SK-N-SH treated with all-trans-retinoic acid at 6 μM for 48 hours (cell line): ENCODE results near the gene RHO.

ENCODE experiments used
- ATAC-seq: fragments of 200-7000 bp; cut with Tn5 transposase; 3 replicates; pipeline ENCODE4 v1.9.1; 2020; ENCODE audit warnings: mild to moderate bottlenecking, moderate library complexity
- BACH2 ChIP-seq: fragments of 250-450 bp; sonication (Bioruptor Pico); IDR thresholded peaks from 2 replicates; pipeline ENCODE4 v1.9.0; 2021; ENCODE audit warnings: mild to moderate bottlenecking, borderline replicate concordance
- CSDC2 ChIP-seq: fragments of 250-450 bp; sonication (Bioruptor Pico); IDR thresholded peaks from 2 replicates; pipeline ENCODE4 v1.5.0; 2020; ENCODE audit warnings: mild to moderate bottlenecking, moderate library complexity
- CSRNP3 ChIP-seq: fragments of 250-450 bp; sonication (Bioruptor Pico); IDR thresholded peaks from 2 replicates; pipeline ENCODE4 v1.5.1; 2021; ENCODE audit warnings: mild to moderate bottlenecking, moderate library complexity
- ESRRG ChIP-seq: fragments of 250-450 bp; sonication (Bioruptor Pico); IDR thresholded peaks from 2 replicates; pipeline ENCODE4 v1.6.1; 2021; ENCODE audit warnings: mild to moderate bottlenecking
- GLIS3 ChIP-seq: fragments of 250-450 bp; sonication (Bioruptor Pico); IDR thresholded peaks from 2 replicates; pipeline ENCODE4 v1.5.0; 2020; ENCODE audit warnings: mild to moderate bottlenecking, moderate library complexity
- OSR1 ChIP-seq: fragments of 250-450 bp; sonication (Bioruptor Pico); IDR thresholded peaks from 2 replicates; pipeline ENCODE4 v1.8.0; 2022; ENCODE audit warnings: moderate library complexity, mild to moderate bottlenecking, inconsistent platforms
- PATZ1 ChIP-seq: fragments of 250-450 bp; sonication (Bioruptor Pico); IDR thresholded peaks from 2 replicates; pipeline ENCODE4 v1.8.0; 2020; ENCODE audit warnings: mild to moderate bottlenecking, moderate library complexity, borderline replicate concordance
- POU6F1 ChIP-seq: fragments of 250-450 bp; sonication (Bioruptor Pico); IDR thresholded peaks from 2 replicates; pipeline ENCODE4 v1.8.0; 2021; ENCODE audit warnings: low read depth, mild to moderate bottlenecking, moderate library complexity, borderline replicate concordance
- PPARA ChIP-seq: fragments of 250-450 bp; sonication (Bioruptor Pico); IDR thresholded peaks from 2 replicates; pipeline ENCODE4 v1.5.0; 2020; ENCODE audit warnings: mild to moderate bottlenecking, borderline replicate concordance
- SNAI2 ChIP-seq: fragments of 250-450 bp; sonication (Bioruptor Pico); IDR thresholded peaks from 2 replicates; pipeline ENCODE4 v1.5.0; 2020; ENCODE audit warnings: mild to moderate bottlenecking, moderate library complexity
- TCF4 ChIP-seq: fragments of 250-450 bp; sonication (Bioruptor Pico); IDR thresholded peaks from 2 replicates; pipeline ENCODE4 v1.8.0; 2021; ENCODE audit warnings: mild to moderate bottlenecking, moderate library complexity, borderline replicate concordance
- TOX ChIP-seq: fragments of 250-450 bp; sonication (Bioruptor Pico); IDR thresholded peaks from 2 replicates; pipeline ENCODE4 v1.8.0; 2021; ENCODE audit warnings: mild to moderate bottlenecking, moderate library complexity, borderline replicate concordance
- TSHZ2 ChIP-seq: fragments of 250-450 bp; sonication (Bioruptor Pico); IDR thresholded peaks from 2 replicates; pipeline ENCODE4 v1.5.0; 2020; ENCODE audit warnings: mild to moderate bottlenecking, moderate library complexity
- ZC3H10 ChIP-seq: fragments of 250-450 bp; sonication (Bioruptor Pico); IDR thresholded peaks from 2 replicates; pipeline ENCODE4 v1.5.1; 2021; ENCODE audit warnings: mild to moderate bottlenecking, moderate library complexity
- ZFP3 ChIP-seq: fragments of 250-450 bp; sonication (Bioruptor Pico); IDR thresholded peaks from 2 replicates; pipeline ENCODE4 v1.5.0; 2020; ENCODE audit warnings: mild to moderate bottlenecking, moderate library complexity
- ZFP30 ChIP-seq: fragments of 450-650 bp; formaldehyde crosslinking; IDR thresholded peaks from 2 replicates; pipeline ENCODE4 v1.5.0; 2022; ENCODE audit warnings: mild to moderate bottlenecking, moderate library complexity
- ZNF565 ChIP-seq: fragments of 450-650 bp; formaldehyde crosslinking; conservative IDR thresholded peaks from 2 replicates; pipeline ENCODE4 v1.5.0; 2020; ENCODE audit warnings: low read depth, mild to moderate bottlenecking, moderate library complexity
- ZNF70 ChIP-seq: fragments of 450-650 bp; formaldehyde crosslinking; IDR thresholded peaks from 2 replicates; pipeline ENCODE4 v1.5.0; 2020; ENCODE audit warnings: mild to moderate bottlenecking, moderate library complexity
- ZNF8 ChIP-seq: fragments of 450-650 bp; formaldehyde crosslinking; IDR thresholded peaks from 2 replicates; pipeline ENCODE4 v1.5.0; 2020; ENCODE audit warnings: mild to moderate bottlenecking, moderate library complexity

RHO gene

GRCh38 chr3:129571605-129572547, 43.4 kb downstream of the RHO start:
- TF ChIP-seq POU6F1 (CRISPR knock-in tag): no peak
- no peak for TF ChIP-seq ZFP3
- no peak for TF ChIP-seq SNAI2 (CRISPR knock-in tag)
- no peak for TF ChIP-seq ZNF8 (CRISPR knock-in tag)
- no peak for TF ChIP-seq PATZ1 (CRISPR knock-in tag)
- no peak for TF ChIP-seq ZNF565 (CRISPR knock-in tag)
- TF ChIP-seq CSDC2 (CRISPR knock-in tag): no peak
- TF ChIP-seq ESRRG (CRISPR knock-in tag): no peak
- TF ChIP-seq TOX (CRISPR knock-in tag): no peak
- TF ChIP-seq OSR1: no peak
- TF ChIP-seq PPARA (CRISPR knock-in tag): no peak
- ATAC-seq: no peak

GRCh38 chr3:129572603-129573002, 44.2 kb downstream of the RHO start:
- TF ChIP-seq TSHZ2 (no peak), PPARA (CRISPR knock-in tag) (no peak), ZC3H10 (CRISPR knock-in tag) (no peak), ESRRG (CRISPR knock-in tag) (no peak), ZNF8 (CRISPR knock-in tag) (no peak), SNAI2 (CRISPR knock-in tag) (no peak), PATZ1 (CRISPR knock-in tag) (no peak), TOX (CRISPR knock-in tag) (no peak), ZNF70 (no peak), POU6F1 (CRISPR knock-in tag) (no peak), ZNF565 (CRISPR knock-in tag) (no peak), BACH2 (CRISPR knock-in tag) (no peak), GLIS3 (CRISPR knock-in tag) (no peak), ZFP3 (no peak), OSR1 (no peak), TCF4 (CRISPR knock-in tag) (no peak)
- ATAC-seq: no peak

DNA sequence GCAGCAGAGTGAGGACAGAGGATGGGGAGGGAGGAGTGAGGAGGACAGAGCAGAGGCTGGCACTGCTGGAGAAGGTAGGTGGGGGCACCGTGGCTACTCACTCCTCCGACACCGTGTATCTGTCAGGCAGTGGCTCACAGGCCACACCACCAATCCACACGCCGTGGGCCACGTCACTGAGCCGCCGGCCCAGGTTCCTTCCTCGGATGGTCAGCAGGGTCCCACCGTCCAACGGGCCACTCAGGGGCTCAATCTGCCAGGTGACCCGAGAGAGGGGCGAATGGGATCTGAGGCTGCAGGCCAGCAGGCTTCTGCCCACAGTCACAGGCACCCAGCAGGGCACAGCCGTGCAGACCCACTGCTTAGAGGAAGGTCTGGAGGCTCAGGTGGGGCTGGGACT, 45.1 kb downstream of the RHO start:
- ATAC-seq: no peak
- TF ChIP-seq ZFP3 (no peak), ESRRG (CRISPR knock-in tag) (no peak), PATZ1 (CRISPR knock-in tag) (no peak), OSR1 (no peak), ZNF8 (CRISPR knock-in tag) (no peak), CSDC2 (CRISPR knock-in tag) (no peak), CSRNP3 (CRISPR knock-in tag) (no peak), GLIS3 (CRISPR knock-in tag) (no peak), ZNF70 (no peak), ZNF565 (CRISPR knock-in tag) (no peak), TCF4 (CRISPR knock-in tag) (no peak), ZFP30 (no peak), ZC3H10 (CRISPR knock-in tag) (no peak), PPARA (CRISPR knock-in tag) (no peak), BACH2 (CRISPR knock-in tag) (no peak)
